Fibroblast of lung (primary cell): ENCODE measurements around the gene CAPNS2.
"Not testable (repeated sequence)": the region's sequence is repeated elsewhere in the genome, so short reads cannot be mapped to it uniquely, and the experiment has no call there.

Experiments used
- CTCF ChIP-seq, 2 donors: IDR thresholded peaks in 1 of 2; conservative IDR thresholded peaks in 1 of 2; 1 replicate in 1 of 2; 2 replicates in 1 of 2; pipeline ENCODE4 v1.5.1; 2011 to 2012; ENCODE audit warnings: low read length in 2 of 2, control low read depth in 1 of 2, inconsistent platforms in 1 of 2, low read depth in 1 of 2, mild to moderate bottlenecking in 1 of 2
- EZH2 ChIP-seq: IDR thresholded peaks from 2 replicates; pipeline ENCODE4 v1.5.1; 2012; ENCODE audit warnings: low read length, control low read depth, mild to moderate bottlenecking; ENCODE audit errors: missing control alignments

DNA sequence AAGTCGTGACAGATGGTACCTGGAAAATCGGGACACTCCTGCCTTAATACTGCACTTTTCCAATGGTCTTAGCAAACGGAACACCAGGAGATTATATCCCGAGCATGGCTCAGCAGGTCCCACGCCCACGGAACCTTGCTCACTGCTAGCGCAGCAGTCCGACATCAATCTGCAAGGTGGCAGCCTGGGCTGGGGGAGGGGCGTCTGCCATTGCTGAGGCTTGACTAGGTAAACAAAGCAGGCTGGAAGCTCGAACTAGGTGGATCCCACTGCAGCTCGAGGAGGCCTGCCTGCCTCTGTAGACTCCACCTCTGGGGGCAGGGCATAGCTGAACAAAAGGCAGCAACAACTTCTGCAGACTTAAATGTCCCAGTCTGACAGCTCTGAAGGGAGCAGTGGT, 49.2 kb downstream of the CAPNS2 start:
- not testable (repeated sequence) for TF ChIP-seq CTCF (conservative IDR thresholded peaks at IDR 0.05 in 1 of 2, IDR thresholded peaks at IDR 0.05 in 1 of 2; ENCODE audit: low read depth in 1 of 2, low read length in 2 of 2); EZH2
